ENCODE measurements around the gene SLC25A14.

SLC25A14 gene

DNA sequence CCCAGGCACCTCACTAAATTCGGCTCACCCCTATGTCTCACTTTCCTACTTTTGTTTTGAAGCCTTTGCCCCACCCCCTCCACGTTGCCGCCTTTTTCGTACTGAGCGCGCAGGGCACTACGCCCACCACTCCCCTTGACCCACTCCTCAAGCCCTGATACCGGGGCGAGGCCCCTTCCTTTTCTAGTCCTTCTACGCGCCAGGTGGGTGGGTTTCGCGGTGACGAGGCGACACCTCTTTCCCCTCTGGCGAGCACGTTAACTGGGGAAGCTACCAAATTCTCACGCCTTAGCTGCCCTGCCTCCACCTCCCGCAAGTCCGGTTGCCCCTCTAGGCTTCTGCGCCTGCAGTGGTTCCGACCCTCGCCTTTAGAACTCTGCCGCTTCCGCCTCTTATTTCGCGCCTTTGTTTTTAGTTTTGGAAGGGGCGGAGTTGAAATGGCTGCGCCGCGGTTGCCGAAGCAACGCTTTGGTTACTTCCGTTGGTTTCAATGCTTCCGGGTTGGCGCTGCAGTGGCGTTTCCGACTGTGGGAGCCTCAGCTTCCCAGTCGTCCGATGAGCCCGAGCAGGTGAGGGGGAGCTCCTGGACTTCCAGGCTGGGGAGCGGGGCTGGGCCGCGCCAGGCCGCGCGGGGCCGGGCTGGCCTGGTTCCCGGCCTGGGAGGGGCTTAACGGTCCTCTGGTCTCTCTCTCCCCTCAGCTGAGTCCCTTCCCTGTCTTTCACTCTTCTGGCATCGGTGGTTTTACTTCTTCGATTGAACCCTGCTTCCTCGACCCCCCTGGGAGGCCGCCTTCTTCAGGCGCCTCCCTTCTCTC lies at the start of gene SLC25A14:
SLC25A14 (plus strand) TSS at position 512 of the 815 bp plus-strand sequence. CDS start 360 bp downstream, outside the sequence.
- Mint-ChIP-seq H3K4me1 (no peaks in the 10 kb centered on the region), H3K9me3 (no peaks in the 10 kb centered on the region), H3K27me3 (ENCODE audit: low read depth) (no peaks in the 10 kb centered on the region), H3K4me3 (peak within 1 kb of the TSS; percentile 94 to 99 (median 98)), H3K27ac (peak within 1 kb of the TSS; percentile 78 to 88 (median 86)), H3K36me3 (ENCODE audit: low read depth) (no peaks in the 10 kb centered on the region)
- TF ChIP-seq, protein P1, sequence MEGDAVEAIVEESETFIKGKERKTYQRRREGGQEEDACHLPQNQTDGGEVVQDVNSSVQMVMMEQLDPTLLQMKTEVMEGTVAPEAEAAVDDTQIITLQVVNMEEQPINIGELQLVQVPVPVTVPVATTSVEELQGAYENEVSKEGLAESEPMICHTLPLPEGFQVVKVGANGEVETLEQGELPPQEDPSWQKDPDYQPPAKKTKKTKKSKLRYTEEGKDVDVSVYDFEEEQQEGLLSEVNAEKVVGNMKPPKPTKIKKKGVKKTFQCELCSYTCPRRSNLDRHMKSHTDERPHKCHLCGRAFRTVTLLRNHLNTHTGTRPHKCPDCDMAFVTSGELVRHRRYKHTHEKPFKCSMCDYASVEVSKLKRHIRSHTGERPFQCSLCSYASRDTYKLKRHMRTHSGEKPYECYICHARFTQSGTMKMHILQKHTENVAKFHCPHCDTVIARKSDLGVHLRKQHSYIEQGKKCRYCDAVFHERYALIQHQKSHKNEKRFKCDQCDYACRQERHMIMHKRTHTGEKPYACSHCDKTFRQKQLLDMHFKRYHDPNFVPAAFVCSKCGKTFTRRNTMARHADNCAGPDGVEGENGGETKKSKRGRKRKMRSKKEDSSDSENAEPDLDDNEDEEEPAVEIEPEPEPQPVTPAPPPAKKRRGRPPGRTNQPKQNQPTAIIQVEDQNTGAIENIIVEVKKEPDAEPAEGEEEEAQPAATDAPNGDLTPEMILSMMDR (IDR thresholded peaks at IDR 0.05; ENCODE audit: unreplicated experiment in 3 of 3): no peak

DNA sequence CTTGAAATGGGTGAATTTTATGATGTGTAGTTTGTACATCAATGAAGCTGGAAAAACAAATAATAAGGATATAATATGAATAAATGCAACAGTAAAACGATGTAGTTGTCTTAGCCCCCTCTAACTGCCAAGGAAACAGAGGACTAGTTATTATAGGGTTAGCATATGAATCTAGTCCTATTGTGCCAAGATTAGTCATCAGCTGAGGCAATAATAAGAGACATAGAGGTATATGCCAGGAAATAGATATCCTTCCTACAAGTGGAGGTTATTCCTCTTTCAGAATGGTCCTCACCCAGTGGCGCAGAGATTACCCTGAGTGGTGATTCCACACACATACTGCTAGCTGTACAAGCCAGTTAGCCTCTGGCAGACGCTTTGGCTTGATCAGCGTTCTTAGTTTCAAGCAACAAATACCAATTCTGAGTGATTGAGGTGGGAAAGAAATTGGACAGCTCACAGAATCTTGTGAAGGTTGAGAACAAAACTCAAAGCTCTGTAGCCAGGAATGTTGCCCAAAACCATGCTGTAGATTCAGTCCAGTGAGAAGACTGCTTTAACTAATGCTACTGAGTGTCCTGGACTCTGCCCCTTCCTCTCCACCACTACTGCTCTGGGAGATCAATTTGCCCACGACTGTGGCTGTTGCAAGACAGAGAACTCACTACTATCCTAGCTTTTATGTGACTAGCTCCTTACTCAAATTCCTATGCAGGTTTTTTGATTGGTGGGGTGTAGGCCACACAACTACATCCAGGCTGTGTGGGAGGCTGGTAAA lies 44.0 kb upstream of the SLC25A14 start:
- peaks cover 5% of the 10 kb centered on the region for H3K4me1 Mint-ChIP-seq
- H3K36me3 Mint-ChIP-seq (ENCODE audit: low read depth): no peaks in the 10 kb centered on the region

GRCh38 chrX:130296297-130296678 lies 43.4 kb upstream of the SLC25A14 start:
- Mint-ChIP-seq H3K9me3 (no peaks in the 10 kb centered on the region), H3K4me1 (peaks cover 5% of the 10 kb centered on the region), H3K27ac (no peak overlapping the region), H3K27me3 (ENCODE audit: low read depth) (no peaks in the 10 kb centered on the region), H3K36me3 (ENCODE audit: low read depth) (no peaks in the 10 kb centered on the region), H3K4me3 (no peak overlapping the region)
- TF ChIP-seq, protein P1 (IDR thresholded peaks at IDR 0.05; ENCODE audit: unreplicated experiment in 3 of 3): no peak

More for the DNA sequence above, 44.0 kb upstream of the SLC25A14 start:
- H3K9me3 Mint-ChIP-seq: no peaks in the 10 kb centered on the region
- H3K4me3 Mint-ChIP-seq: no peak overlapping the region
- no peaks in the 10 kb centered on the region for H3K27me3 Mint-ChIP-seq (ENCODE audit: low read depth)
- TF ChIP-seq, protein P1 (IDR thresholded peaks at IDR 0.05; ENCODE audit: unreplicated experiment in 3 of 3): no peak
- no peak overlapping the region for H3K27ac Mint-ChIP-seq

GRCh38 chrX:130296743-130297142 lies 43.0 kb upstream of the SLC25A14 start:
- Mint-ChIP-seq H3K36me3 (ENCODE audit: low read depth) (no peaks in the 10 kb centered on the region), H3K27me3 (ENCODE audit: low read depth) (no peaks in the 10 kb centered on the region), H3K4me3 (no peak overlapping the region), H3K4me1 (peaks cover 5% of the 10 kb centered on the region), H3K9me3 (no peaks in the 10 kb centered on the region), H3K27ac (no peak overlapping the region)
- TF ChIP-seq, protein P1 (IDR thresholded peaks at IDR 0.05; ENCODE audit: unreplicated experiment in 3 of 3): no peak

- H3K4me1 Mint-ChIP-seq: peaks cover 5% of the 10 kb centered on the region
- TF ChIP-seq, protein P1 (IDR thresholded peaks at IDR 0.05; ENCODE audit: unreplicated experiment in 3 of 3): no peak
- peaks cover 3% of the 10 kb centered on the region for H3K9me3 Mint-ChIP-seq
- H3K4me3 Mint-ChIP-seq: no peak overlapping the region
- no peaks in the 10 kb centered on the region for H3K36me3 Mint-ChIP-seq (ENCODE audit: low read depth)
- no peaks in the 10 kb centered on the region for H3K27me3 Mint-ChIP-seq (ENCODE audit: low read depth)
- H3K27ac Mint-ChIP-seq: no peak overlapping the region
Measured at GRCh38 chrX:130299279-130300009, 40.3 kb upstream of the SLC25A14 start.
